ENCODE measurements around the gene NIFK.
"Not testable (repeated sequence)": the region's sequence is repeated elsewhere in the genome, so short reads cannot be mapped to it uniquely, and the experiment has no call there.

The NIFK gene

DNA sequence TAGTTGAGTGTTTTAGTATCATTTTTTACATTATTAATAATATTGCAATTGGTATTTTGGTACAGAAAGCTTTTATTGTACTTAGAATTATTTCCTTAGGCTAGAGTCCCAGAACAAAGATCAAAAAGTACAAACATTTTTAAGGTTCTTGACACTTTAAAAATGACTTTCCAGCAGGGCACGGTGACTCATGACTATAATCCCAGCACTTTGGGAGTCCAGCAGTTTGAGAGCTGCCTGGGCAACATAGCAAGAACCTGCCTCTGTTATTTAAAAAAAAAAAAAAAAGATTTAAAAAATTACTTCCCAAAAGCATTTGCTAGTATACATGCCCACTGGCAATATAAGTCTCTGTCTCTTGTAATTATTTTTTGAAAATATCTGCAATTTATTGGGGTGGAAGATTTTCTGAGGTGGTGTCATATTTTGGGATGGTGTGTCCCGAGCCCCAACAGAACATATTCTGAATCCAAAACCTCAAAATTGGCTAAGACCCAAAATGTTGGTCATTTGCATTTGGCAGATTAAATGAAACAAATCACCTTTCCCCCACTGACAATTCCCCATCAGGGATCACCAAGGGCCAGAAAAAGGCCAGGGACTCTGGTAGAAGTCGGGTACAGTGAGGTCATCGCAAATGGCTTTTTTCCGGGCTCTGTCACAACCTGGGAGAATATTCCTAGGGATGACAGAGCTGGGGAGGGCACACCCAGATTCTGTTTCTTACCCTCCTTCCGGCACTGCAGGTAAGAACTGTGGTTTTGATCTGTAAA lies 42.1 kb downstream of the NIFK start:
- DNase-seq (ENCODE audit: low read depth), result no peak

DNA sequence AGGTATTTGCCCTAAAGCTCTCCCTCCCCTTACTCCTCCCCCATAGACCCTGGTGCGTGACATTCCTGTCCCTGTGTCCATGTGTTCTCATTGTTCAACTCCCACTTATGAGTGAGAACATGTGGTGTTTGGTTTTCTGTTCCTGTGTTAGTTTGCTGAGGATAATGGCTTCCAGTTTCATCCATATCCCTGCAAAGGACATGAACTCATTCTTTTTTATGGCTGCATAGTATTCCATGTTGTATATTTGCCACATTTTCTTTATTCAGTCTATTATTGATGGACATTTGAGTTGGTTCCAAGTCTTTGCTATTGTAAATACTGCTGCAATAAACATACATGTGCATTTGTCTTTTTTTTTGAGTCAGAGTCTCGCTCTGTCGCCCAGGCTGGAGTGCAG lies 46.1 kb downstream of the NIFK start:
- not testable (repeated sequence) for DNase-seq (ENCODE audit: low read depth)

DNA sequence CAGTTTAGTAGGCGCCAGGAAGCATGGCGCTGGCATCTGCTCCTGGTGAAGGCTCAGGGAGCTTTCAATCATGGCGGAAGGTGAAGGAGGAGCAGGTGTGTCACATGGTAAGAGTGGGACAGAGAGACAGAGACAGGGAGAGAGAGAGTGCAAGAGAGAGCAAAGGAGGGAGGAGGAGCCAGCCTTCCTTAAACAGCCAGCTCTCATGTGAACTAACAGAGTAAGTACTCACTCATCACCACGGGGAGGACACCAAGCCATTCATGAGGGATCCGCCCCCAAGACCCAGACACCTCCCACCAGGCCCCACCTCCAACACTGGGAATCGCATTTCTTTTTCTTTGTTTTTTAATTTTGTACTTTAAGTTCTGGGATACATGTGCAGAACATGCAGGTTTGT lies 46.6 kb downstream of the NIFK start:
- DNase-seq (ENCODE audit: low read depth), result no peak

DNA sequence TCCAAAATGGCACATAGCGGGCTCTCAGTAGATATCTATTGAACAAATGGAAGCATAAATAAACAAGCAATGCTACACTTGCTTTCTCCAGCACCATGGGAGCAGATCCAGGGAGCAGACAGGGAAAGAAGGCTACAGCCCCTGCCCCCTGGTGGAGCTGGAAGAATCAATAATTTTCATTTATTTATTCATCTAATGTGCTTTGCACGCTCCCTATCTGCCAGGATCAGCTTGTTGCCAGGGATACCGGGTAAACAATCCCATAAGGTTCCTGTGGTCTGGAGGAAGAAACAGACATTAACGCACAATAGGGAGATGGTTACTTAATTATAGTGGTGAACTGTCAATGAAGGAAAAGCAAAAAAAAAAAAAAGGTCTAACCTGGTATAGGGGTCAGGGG lies 47.3 kb downstream of the NIFK start:
- DNase-seq (ENCODE audit: low read depth), result peak; percentile 42

DNA sequence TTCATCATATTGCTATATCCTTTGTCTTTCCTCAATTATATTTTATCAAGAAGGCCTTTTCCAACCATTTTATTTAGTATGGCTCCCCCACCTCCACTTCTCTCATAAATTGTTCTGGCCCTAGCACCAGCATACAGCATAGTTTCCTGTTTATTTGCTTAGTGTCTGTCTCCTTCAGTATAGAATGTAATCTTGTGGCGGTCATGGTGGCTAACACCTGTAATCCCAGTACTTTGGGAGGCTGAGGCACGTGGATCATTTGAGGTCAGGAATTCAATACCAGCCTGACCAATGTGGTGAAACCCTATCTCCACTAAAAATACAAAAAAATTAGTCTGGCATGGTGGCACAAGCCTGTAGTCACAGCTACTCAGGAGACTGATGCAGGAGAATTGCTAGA lies 47.9 kb downstream of the NIFK start:
- no peak for DNase-seq (ENCODE audit: low read depth)

DNA sequence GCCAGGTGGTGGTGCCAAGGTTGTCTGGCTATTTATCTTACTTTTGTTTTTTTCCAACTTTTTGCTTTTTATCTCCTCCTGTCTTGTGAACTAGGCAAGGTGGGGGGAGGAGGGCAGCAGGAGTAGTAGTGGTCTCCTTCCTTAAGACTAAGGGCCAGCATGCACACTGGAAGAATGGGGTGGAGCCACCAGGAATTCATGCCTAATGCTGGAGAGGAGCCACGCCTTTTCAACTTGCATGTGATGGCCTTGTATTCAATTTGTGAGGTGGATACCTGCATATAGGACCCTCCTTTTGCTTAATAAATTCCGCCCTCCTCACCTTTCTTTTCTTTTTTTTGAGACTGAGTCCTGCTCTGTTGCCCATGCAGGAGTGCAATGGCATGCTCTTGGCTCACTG lies 49.8 kb downstream of the NIFK start:
- DNase-seq (ENCODE audit: low read depth), result no peak

DNA sequence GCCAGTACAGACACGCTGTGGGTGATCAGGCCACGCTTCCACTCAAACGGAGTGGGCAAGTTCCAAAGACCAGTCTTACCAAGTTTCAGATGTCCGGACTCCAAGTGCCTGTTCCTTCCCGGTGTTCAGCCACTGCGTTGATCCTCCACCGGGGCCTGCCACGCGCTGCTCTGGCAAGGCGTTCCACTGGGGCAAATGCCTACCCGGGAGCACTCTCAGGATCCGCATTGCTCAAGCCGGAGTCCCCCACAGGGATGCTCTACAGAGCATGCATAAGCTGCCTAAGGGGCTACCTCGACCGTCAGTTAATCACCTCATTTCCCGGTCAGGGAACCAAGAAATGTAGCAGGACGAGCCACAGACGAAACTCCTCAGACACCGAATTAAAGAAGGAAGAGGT lies 50.5 kb downstream of the NIFK start:
- DNase-seq (ENCODE audit: low read depth), result no peak

DNA sequence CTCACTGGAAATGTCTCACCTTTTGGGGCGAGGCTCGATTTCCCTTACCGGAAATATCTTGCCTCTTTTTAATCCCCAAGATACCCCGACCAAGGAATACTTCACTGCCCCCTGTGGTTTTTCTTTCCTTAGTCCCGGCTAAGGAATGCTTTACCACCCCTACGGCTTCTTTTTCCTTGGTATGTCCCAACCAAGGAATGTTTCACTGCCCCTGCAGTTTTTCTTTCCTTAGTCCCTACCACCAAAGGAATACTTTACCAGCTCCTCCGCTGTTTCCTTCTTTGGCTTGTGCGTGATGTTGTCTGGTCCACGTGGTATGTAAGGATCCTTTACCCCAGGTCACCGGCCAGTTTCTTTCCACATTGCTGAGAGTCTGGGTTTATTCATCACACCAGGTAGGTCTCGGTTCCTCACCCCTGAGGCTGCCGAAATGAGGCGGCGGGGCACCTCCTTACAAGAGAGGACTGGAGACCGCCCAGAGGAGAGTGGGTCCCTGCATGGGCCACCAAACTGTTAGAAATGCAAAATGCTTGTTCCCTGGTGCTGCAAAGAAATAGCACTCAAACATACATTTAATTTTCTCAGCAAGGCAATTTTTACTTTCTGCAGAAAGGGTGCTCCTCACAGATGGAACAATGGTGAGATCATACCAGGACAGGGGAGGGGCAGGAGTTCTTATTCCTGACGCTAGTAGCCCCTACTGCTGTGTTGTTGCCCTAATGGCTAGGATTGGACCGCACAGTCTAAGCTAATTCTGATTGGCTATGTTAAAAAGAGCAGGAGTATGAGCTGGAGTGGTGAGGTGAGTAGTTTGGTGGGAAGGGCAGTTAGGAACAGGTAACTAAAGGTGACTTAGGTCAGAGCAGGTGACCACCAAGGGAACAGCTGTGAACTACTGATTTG lies 54.0 kb downstream of the NIFK start:
- DNase-seq (ENCODE audit: low read depth), result no peak

DNA sequence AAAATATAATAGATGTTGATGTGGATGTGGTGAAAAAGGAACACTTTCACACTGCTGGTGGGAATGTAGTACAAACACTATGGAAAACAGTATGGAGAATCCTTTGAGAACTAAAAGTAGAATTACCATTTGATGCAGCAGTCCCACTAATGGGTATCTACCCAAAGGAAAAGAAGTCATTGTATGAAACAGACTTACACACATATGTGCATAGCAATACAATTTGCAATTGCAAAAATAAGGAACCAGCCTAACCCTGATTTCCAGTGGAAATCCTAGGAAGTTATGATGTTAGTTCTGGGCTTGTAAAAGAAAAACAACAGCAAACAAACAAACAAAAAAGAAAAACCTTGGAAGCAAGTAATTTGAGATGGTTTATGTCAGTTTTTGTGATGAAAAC lies 58.8 kb downstream of the NIFK start:
- DNase-seq (ENCODE audit: low read depth), result no peak
